Activated naive CD4-positive, alpha-beta T cell treated with Interleukin-2 at 50 U/mL for 16 hours (primary cell): ENCODE measurements around the gene GAK.

Source experiments
- DNase-seq: peaks from one replicate; pipeline ENCODE4 v3.0.0-alpha.2; 2020

GAK gene

GRCh38 chr4:905485-906338 lies 26.4 kb downstream of the GAK start:
- no peak for DNase-seq

- no peak for DNase-seq
Observed at GRCh38 chr4:903066-904046, 28.8 kb downstream of the GAK start.

GRCh38 chr4:901192-901910 lies 30.8 kb downstream of the GAK start:
- DNase-seq, result no peak

GRCh38 chr4:900721-901120 lies 31.4 kb downstream of the GAK start:
- DNase-seq, result no peak

GRCh38 chr4:900073-900472 lies 32.0 kb downstream of the GAK start:
- no peak for DNase-seq

GRCh38 chr4:899556-899906 lies 32.6 kb downstream of the GAK start:
- no peak for DNase-seq

- no peak for DNase-seq
Observed at GRCh38 chr4:898869-899555, 33.1 kb downstream of the GAK start.

GRCh38 chr4:898123-898522 lies 34.0 kb downstream of the GAK start:
- DNase-seq, result no peak

GRCh38 chr4:896630-897029 lies 35.5 kb downstream of the GAK start:
- DNase-seq, result no peak

- DNase-seq, result no peak
Observed at GRCh38 chr4:896216-896615, 35.9 kb downstream of the GAK start.

- DNase-seq, result no peak
Observed at GRCh38 chr4:895596-895995, 36.5 kb downstream of the GAK start.

- DNase-seq, result no peak
Observed at GRCh38 chr4:893995-894705, 38.0 kb downstream of the GAK start.

GRCh38 chr4:893276-893994 lies 38.7 kb downstream of the GAK start:
- no peak for DNase-seq

- no peak for DNase-seq
Observed at GRCh38 chr4:892780-893179, 39.3 kb downstream of the GAK start.

- no peak for DNase-seq
Observed at GRCh38 chr4:891747-892146, 40.4 kb downstream of the GAK start.

GRCh38 chr4:890036-890695 lies 42.0 kb downstream of the GAK start:
- DNase-seq, result no peak

GRCh38 chr4:889516-889915 lies 42.6 kb downstream of the GAK start:
- no peak for DNase-seq

- DNase-seq, result no peak
Observed at GRCh38 chr4:888029-888428, 44.1 kb downstream of the GAK start.

- DNase-seq, result no peak
Observed at GRCh38 chr4:887034-887763, 44.9 kb downstream of the GAK start.

GRCh38 chr4:886244-886643 lies 45.9 kb downstream of the GAK start:
- no peak for DNase-seq
